Esophagus muscularis mucosa (tissue), 4 donors: ENCODE data around the gene LMAN1. TPM values are rescaled to one million over a fixed set of nuclear protein-coding genes. Genes with fewer than 3 reads are reported as not detected.

Source experiments
- DNase-seq: peaks from one replicate; pipeline ENCODE4 v3.0.0-alpha.2; 2017; ENCODE audit errors: extremely low spot score
- H3K27ac ChIP-seq, 4 donors: fragments of 200-600 bp; sonication (generic); replicated peaks in 1 of 4; 1 replicate in 3 of 4; 2 replicates in 1 of 4; pipeline ENCODE4 v1.5.1; 2016 to 2019; ENCODE audit warnings: mild to moderate bottlenecking in 1 of 4
- H3K27me3 ChIP-seq, 4 donors: fragments of 200-600 bp; sonication (generic); one replicate each; pipeline versions ENCODE4 v1.5.1 to v1.6.0; 2016 to 2019
- H3K36me3 ChIP-seq, 4 donors: fragments of 200-600 bp; sonication (generic); one replicate each; pipeline ENCODE4 v1.5.1; 2016 to 2019
- H3K4me1 ChIP-seq, 4 donors: fragments of 200-600 bp; sonication (generic); one replicate each; pipeline ENCODE4 v1.5.1; 2016 to 2019
- H3K4me3 ChIP-seq, 4 donors: fragments of 200-600 bp; sonication (generic); 1 replicate in 2 of 4; 2 replicates in 2 of 4; pipeline ENCODE4 v1.5.1; 2016 to 2019; ENCODE audit warnings: mild to moderate bottlenecking in 4 of 4, moderate library complexity in 1 of 4
- H3K9me3 ChIP-seq, 4 donors: fragments of 200-600 bp; sonication (generic); 1 replicate in 3 of 4; 2 replicates in 1 of 4; pipeline ENCODE4 v1.5.1; 2016 to 2019
- CTCF ChIP-seq, 3 experiments: fragments of 200-600 bp in 2 of 3; fragments of 450-650 bp in 1 of 3; sonication (generic) in 2 of 3; IDR thresholded peaks; one replicate each; pipeline ENCODE4 v1.5.1; 2017 to 2019; ENCODE audit warnings: antibody characterized with exemption in 3 of 3, mild to moderate bottlenecking in 2 of 3, moderate library complexity in 1 of 3
- EP300 ChIP-seq: sonication (generic); formaldehyde crosslinking; IDR thresholded peaks from one replicate; pipeline ENCODE4 v1.6.1; 2017; ENCODE audit warnings: antibody characterized with exemption
- POLR2A ChIP-seq: fragments of 450-650 bp; IDR thresholded peaks from one replicate; pipeline ENCODE4 v1.6.1; 2017; ENCODE audit warnings: antibody characterized with exemption, moderate library complexity, mild to moderate bottlenecking, low read depth
- POLR2AphosphoS5 ChIP-seq, 2 donors: sonication (generic); formaldehyde crosslinking; IDR thresholded peaks; one replicate each; pipeline ENCODE4 v1.6.1; 2017; ENCODE audit warnings: antibody characterized with exemption in 2 of 2
- WGBS: methylation state at CpG from one replicate; pipeline ENCODE4 v1.1.5; 2018; 5-methylcytosine and 5-hydroxymethylcytosine counted together
- intact Hi-C: fragments of 100-400 bp; cut with DNase I; formaldehyde crosslinking; loops from one replicate; pipeline ENCODE4 v1.15.1; 2023
- total RNA-seq, 4 donors: library from RNA; depleted of rRNA; stranded (reverse); fragments of >200 nt; gene quantifications; one replicate each; pipeline versions ENCODE4 v1.1.0 to v1.2.1, GENCODE V29; 2016

The LMAN1 gene
- total RNA-seq, 4 donors from 2014 or later: 51.8 to 61.4 (median 55.3) TPM

GRCh38 chr18:59293317-59293716 lies 65.7 kb downstream of the LMAN1 start:
- intact Hi-C loops: no loop called here

DNA sequence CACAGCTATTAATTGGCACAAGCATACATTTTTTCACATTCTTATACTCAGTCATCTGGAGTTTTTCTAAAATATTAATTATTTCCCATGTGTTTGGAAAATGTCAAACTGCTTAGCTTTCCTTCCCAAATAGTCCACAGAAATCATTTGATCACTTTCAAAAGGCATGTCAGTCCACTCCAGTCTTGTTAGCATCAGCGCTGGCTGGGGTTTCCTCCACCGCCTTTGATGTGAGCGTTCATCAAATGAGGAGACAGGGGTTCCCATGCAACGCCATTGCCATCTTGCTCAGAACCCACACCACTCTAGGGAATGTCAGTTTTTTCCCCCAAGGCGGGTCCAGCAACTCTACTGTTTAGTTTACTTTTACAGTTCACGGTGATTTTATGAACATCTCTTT lies 72.7 kb downstream of the LMAN1 start:
- TF ChIP-seq POLR2AphosphoS5 (IDR thresholded peaks at IDR 0.05) (no peak), CTCF (IDR thresholded peaks at IDR 0.05) (no peak), EP300 (no peak), POLR2A (no peak)
- H3K4me1 ChIP-seq: no peaks in the 10 kb centered on the region
- intact Hi-C loops: no loop called here
- H3K4me3 ChIP-seq: no peak overlapping the region
- DNase-seq: peak; percentile 34
- H3K27ac ChIP-seq: no peak overlapping the region
- peaks cover 0 to 52% (median 3%) of the 10 kb centered on the region in 4 donors for H3K27me3 ChIP-seq
- WGBS: 41% methylated on average over 6 of the region's 6 CpGs
- H3K36me3 ChIP-seq: no peaks in the 10 kb centered on the region
- no peaks in the 10 kb centered on the region for H3K9me3 ChIP-seq

More at GRCh38 chr18:59293317-59293716, 65.7 kb downstream of the LMAN1 start:
- TF ChIP-seq EP300: no peak
- TF ChIP-seq CTCF (IDR thresholded peaks at IDR 0.05): no peak
- TF ChIP-seq POLR2A: no peak
- no peak for TF ChIP-seq POLR2AphosphoS5 (IDR thresholded peaks at IDR 0.05)
- H3K4me1 ChIP-seq: no peaks in the 10 kb centered on the region
- H3K4me3 ChIP-seq: no peak overlapping the region
- peaks cover 0 to 26% (median 0%) of the 10 kb centered on the region in 4 donors for H3K27me3 ChIP-seq
- no peak overlapping the region for H3K27ac ChIP-seq
- peak; percentile 47 for DNase-seq
- no peaks in the 10 kb centered on the region for H3K9me3 ChIP-seq
- H3K36me3 ChIP-seq: no peaks in the 10 kb centered on the region

- Histone ChIP-seq H3K4me3 (no peak overlapping the region), H3K27me3 (peaks cover 0 to 85% (median 3%) of the 10 kb centered on the region in 4 donors), H3K27ac (no peak overlapping the region), H3K4me1 (no peaks in the 10 kb centered on the region), H3K9me3 (no peaks in the 10 kb centered on the region), H3K36me3 (no peaks in the 10 kb centered on the region)
- TF ChIP-seq CTCF (IDR thresholded peaks at IDR 0.05) (no peak), POLR2AphosphoS5 (IDR thresholded peaks at IDR 0.05) (no peak), EP300 (no peak), POLR2A (no peak)
- intact Hi-C loops: no loop called here
- DNase-seq: no peak
- WGBS: 86% methylated on average over 11 of the region's 11 CpGs
These were observed 76.7 kb downstream of the LMAN1 start for GRCh38 chr18:59282341-59282740.

DNA sequence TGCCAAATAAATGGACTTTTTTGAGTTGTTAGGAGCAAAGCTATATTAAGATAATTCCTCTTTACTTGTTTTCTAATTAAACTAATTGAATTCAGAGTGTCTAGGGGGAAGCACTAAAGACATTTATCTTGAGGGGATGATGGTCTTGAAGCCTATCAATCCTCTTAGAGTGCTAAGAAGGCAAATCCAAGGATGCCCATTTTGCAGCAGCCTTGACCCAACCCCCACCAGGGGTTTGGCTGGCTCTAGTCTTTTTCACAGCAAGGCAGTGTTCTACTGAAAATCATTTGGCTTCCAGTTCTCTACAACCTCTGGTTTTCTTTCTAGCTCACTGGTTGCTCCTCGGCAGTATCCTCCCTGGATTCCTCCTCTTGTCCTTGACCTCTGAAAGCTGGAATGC lies 79.3 kb downstream of the LMAN1 start:
- no peak overlapping the region for H3K4me3 ChIP-seq
- H3K4me1 ChIP-seq: no peaks in the 10 kb centered on the region
- intact Hi-C loops: no loop called here
- H3K27ac ChIP-seq: no peak overlapping the region
- no peaks in the 10 kb centered on the region for H3K36me3 ChIP-seq
- WGBS: 79% methylated on average over 1 of the region's 1 CpG
- DNase-seq: peak; percentile 80
- H3K27me3 ChIP-seq: peaks cover 0 to 91% (median 11%) of the 10 kb centered on the region in 4 donors
- no peaks in the 10 kb centered on the region for H3K9me3 ChIP-seq
- TF ChIP-seq CTCF (IDR thresholded peaks at IDR 0.05) (no peak), EP300 (no peak), POLR2A (no peak), POLR2AphosphoS5 (IDR thresholded peaks at IDR 0.05) (no peak)

GRCh38 chr18:59279193-59279592 lies 79.9 kb downstream of the LMAN1 start:
- intact Hi-C loops: no loop called here
- H3K36me3 ChIP-seq: no peaks in the 10 kb centered on the region
- H3K9me3 ChIP-seq: no peaks in the 10 kb centered on the region
- H3K27ac ChIP-seq: no peak overlapping the region
- TF ChIP-seq EP300 (no peak), CTCF (IDR thresholded peaks at IDR 0.05) (no peak), POLR2AphosphoS5 (IDR thresholded peaks at IDR 0.05) (no peak), POLR2A (no peak)
- H3K27me3 ChIP-seq: peaks cover 0 to 92% (median 13%) of the 10 kb centered on the region in 4 donors
- H3K4me1 ChIP-seq: peaks cover under 1 to 2% (median 1%) of the 10 kb centered on the region in 4 donors
- H3K4me3 ChIP-seq: no peak overlapping the region
- 42% methylated on average over 3 of the region's 3 CpGs for WGBS
- DNase-seq: no peak
